ENCODE data around the gene TMEM156. TPM values are rescaled to one million over a fixed set of nuclear protein-coding genes. Genes with fewer than 3 reads are reported as not detected.

TMEM156 gene
- total and polyA plus RNA-seq, 12 donors: 0.10 to 1.1 (median 0.13) TPM; not detected in 7

GRCh38 chr4:38954727-38955126 lies 77.5 kb downstream of the TMEM156 start:
- peaks cover 0 to 4% (median 0%) of the 10 kb centered on the region in 9 donors for H3K4me1 ChIP-seq
- DNase-seq: no peak
- intact Hi-C loops (cut with DNase I): no loop called here
- H3K27me3 ChIP-seq: peaks cover 0 to 7% (median 0%) of the 10 kb centered on the region in 7 donors
- no peaks in the 10 kb centered on the region for H3K9me3 ChIP-seq
- H3K27ac ChIP-seq: no peak overlapping the region
- ATAC-seq: no peak
- no peak for TF ChIP-seq CTCF (IDR thresholded peaks at IDR 0.05)
- no peaks in the 10 kb centered on the region for H3K36me3 ChIP-seq
- no peak overlapping the region for H3K4me3 ChIP-seq

- no peak overlapping the region for H3K27ac ChIP-seq
- no peak for ATAC-seq
- WGBS, 2 donors: 0 to 91% methylated on average over 1 of the region's 1 CpG
These were observed 80.2 kb downstream of the TMEM156 start for GRCh38 chr4:38952017-38952416.

GRCh38 chr4:38951598-38951997 lies 80.6 kb downstream of the TMEM156 start:
- peaks cover 0 to 7% (median 0%) of the 10 kb centered on the region in 7 donors for H3K27me3 ChIP-seq
- H3K4me3 ChIP-seq: no peak overlapping the region
- peaks cover 0 to 19% (median 0%) of the 10 kb centered on the region in 9 donors for H3K4me1 ChIP-seq
- intact Hi-C loops (cut with DNase I): no loop called here
- H3K9me3 ChIP-seq: no peaks in the 10 kb centered on the region
- H3K27ac ChIP-seq: no peak overlapping the region
- H3K36me3 ChIP-seq: no peaks in the 10 kb centered on the region
- WGBS, 2 donors: 73 to 82% methylated on average over 2 of the region's 2 CpGs
- TF ChIP-seq CTCF (IDR thresholded peaks at IDR 0.05): no peak
- DNase-seq (no peak), ATAC-seq (no peak)

More at GRCh38 chr4:38952017-38952416, 80.2 kb downstream of the TMEM156 start:
- H3K27me3 ChIP-seq: peaks cover 0 to 7% (median 0%) of the 10 kb centered on the region in 7 donors
- no peak for TF ChIP-seq CTCF (IDR thresholded peaks at IDR 0.05)
- intact Hi-C loops (cut with DNase I): no loop called here
- H3K4me1 ChIP-seq: peaks cover 0 to 19% (median 0%) of the 10 kb centered on the region in 9 donors
- no peaks in the 10 kb centered on the region for H3K9me3 ChIP-seq
- no peaks in the 10 kb centered on the region for H3K36me3 ChIP-seq
- DNase-seq: no peak
- H3K4me3 ChIP-seq: no peak overlapping the region

GRCh38 chr4:38950734-38951133 lies 81.5 kb downstream of the TMEM156 start:
- no peak for TF ChIP-seq CTCF (IDR thresholded peaks at IDR 0.05)
- ATAC-seq (no peak), DNase-seq (no peak)
- Histone ChIP-seq H3K27ac (no peak overlapping the region), H3K4me3 (no peak overlapping the region), H3K27me3 (peaks cover 0 to 7% (median 0%) of the 10 kb centered on the region in 7 donors), H3K9me3 (no peaks in the 10 kb centered on the region), H3K4me1 (peaks cover 0 to 19% (median 0%) of the 10 kb centered on the region in 9 donors), H3K36me3 (peaks cover 0 to 5% (median 0%) of the 10 kb centered on the region in 9 donors)
- WGBS, 2 donors: 67 to 71% methylated on average over 6 of the region's 6 CpGs
- intact Hi-C loops (cut with DNase I): no loop called here
